GM13977 (cell line): ENCODE data around the gene SAP30L.

Experiments used
- DNase-seq: peaks from one replicate; pipeline ENCODE4 v3.0.0; 2012; ENCODE audit warnings: low spot score
- CTCF ChIP-seq: IDR thresholded peaks from 2 replicates; pipeline ENCODE4 v1.5.1; 2012; ENCODE audit warnings: mild to moderate bottlenecking, control low read depth; ENCODE audit not compliant: insufficient read depth; ENCODE audit errors: extremely low read depth, missing control alignments
- in situ Hi-C: fragments of 300-500 bp; cut with MboI; formaldehyde crosslinking; loops from one replicate; pipeline ENCODE4 v1.12.0; 2022; ENCODE audit warnings: low sequenced_read_pairs, low pct_unique_long_range_greater_than_20kb, mixed read lengths, inconsistent platforms; ENCODE audit not compliant: unreplicated experiment

Gene SAP30L

GRCh38 chr5:154472871-154473580 is 27.2 kb downstream of the SAP30L start:
- TF ChIP-seq CTCF = no peak
- in situ Hi-C loops = no loop called here
- no peak for DNase-seq

DNA sequence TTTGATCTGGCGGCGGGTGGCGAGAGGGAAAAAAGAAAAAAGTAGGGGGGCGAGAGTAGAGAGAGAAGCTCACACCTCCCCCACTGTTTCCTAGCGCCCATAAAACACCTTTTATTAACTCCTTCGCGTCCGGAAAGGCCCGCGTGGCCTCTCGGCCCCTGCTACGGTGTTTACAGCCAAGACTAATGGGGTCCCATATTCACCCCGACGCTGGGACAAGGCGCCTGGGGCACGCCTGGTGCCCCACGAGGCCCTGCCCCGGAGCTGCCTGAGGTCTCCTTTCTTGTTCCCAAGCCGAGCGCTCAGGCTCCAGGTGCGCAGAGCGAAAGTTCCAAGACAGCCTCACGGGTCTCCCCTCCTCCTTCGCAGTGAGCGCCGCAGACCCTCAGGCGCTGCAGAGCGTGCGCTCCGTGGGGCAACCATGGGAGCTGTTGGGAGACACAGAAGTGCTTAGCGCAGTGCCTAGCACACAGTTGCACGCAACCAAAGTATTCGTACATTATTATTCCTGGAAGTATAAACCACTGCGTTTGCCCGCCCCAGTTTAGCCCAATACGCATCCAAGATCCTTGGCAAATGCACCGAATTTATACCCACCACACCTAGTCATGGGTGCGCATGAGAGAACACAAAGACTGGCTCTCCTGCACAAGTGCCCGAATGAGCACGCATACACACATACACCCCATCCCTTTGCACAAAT is 27.9 kb downstream of the SAP30L start:
- in situ Hi-C loops = no loop called here
- TF ChIP-seq CTCF = no peak
- DNase-seq = no peak

DNA sequence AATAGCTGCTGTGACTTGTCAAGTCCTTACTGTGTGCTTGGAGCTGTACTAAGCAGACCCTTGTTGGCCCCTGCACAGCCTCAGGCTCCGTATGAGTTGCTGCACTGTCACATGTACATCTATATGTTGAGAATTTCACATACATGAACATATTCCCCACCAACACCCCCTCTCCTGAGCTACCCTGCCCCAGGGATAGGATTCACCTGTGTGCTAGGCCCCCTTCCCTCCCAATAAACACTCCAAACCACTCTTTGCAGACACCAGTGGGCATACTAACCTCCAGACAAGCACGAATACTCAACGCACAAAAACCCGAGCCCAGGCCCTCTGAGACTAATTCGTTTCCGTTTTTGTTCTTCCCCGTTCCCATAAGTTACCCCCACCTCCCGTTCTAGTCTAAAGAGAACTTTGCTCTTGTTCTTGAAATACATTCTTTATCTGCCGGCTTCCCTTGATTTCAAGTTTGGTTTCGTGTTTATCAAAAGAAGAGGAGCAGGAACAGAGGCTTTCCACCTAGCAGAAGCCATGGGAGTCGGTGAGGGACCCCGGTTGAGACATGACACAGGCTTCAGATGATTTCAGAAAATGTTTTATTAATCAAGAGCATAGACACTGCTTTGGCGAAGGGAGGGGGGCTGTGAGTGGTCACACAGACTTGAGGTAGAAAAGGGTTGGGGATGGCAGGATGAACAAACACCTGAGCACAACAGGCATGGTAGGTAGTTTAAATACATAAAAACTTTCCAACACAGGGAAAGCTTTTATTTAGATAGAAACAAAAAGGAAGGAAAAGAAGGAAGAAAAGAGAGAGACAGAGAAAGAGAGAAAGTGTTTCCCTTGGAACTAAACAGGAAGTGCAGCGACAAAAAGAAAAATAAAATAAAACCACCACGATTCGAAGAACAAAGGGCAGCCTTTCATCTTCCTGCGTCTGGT is 28.9 kb downstream of the SAP30L start:
- in situ Hi-C loops = no loop called here
- DNase-seq = peak; percentile 38
- TF ChIP-seq CTCF = no peak

DNA sequence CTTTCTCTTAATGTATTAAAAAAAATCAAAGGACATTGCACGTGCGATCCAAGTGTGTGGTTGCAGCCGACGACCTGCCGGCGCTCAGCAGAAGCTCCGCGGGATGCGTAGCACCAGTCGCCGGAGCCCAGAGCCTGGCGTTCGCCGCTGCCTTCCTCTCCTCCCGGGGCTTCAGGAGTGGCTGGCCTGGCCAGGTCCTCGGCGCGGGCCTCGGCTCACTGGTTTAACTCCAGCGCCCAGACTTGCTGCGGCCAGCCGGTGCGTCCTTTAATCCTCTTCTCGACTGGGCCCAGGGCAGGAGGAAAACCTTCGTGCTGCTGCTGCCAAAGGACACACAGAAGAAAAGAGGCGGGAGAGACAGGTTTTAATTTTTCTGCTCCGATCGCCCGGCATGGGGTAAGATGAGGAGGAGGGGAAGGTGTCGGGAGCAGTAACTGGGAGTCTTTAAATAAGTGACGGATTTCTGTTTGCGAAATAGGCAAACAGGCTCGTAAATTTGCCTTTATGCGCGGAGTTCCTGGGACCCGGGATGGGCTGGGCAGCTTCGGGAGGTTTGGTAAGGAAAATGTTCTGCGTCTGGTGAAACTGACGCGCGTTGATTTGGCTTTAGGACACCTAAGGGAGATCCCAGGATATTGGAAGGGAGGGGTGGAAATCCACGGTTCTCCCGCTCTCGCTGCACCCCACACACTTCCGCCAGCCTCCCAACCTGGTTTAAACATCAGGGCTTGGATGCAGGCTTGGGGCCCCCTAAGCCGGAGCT is 30.0 kb downstream of the SAP30L start:
- TF ChIP-seq CTCF = no peak
- no peak for DNase-seq
- in situ Hi-C loops = no loop called here

DNA sequence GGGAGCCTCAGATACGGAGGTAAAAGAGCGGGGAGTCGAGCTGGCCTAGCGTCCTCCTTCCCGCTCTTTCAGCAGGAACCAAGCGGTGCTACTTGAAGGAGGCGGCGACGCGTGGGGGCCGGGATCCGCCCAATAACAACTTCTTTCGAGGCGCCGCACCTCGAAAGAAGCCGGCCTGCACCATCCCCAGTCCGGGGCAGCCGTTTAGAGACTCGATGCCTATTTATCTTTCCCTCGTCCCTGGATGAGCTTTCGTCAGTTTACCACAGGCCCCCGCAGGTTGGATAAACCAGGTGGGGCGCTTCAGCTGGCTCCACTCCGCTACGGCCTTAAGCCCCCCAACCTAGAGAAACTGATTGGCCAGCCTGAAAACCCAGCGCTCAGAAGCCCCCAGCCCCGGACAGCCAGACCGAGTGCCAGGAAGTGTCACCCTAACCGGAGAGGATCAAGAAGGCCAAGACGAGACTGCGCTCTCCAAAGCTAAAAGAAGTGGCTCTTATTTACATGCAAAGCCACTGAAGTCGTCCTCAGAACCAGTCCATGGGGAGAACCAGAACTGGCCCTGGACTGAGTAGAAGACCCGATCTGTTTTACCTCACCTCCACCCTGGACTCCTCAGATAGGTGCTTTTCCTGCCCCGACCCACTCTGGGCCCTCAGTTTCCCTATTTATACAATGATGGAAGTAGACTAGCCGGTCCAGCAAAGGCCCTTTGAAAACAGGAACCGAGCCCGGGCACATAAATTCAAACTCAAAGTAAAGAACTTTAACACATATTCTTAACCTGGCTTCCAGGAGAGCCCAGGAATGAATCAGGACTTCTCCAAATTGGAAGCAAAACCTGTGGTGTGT is 30.8 kb downstream of the SAP30L start:
- in situ Hi-C loops = no loop called here
- peak; percentile 39 for DNase-seq
- no peak for TF ChIP-seq CTCF
